RWPE2 (cell line): Measurements from ENCODE around the gene PSENEN.
A peak's percentile ranks its signal among the peaks of the same experiment; 100 is the strongest.

Experiments used
- ATAC-seq: fragments of 200-7000 bp; cut with Tn5 transposase; 3 replicates; pipeline ENCODE4 v1.9.1; 2021; ENCODE audit warnings: low read depth
- DNase-seq: peaks from one replicate; pipeline ENCODE4 v3.0.0-alpha.2; 2020; ENCODE audit warnings: low spot score
- H3K27ac ChIP-seq: fragments of 450-650 bp; 2 replicates; pipeline ENCODE4 v1.5.1; 2017; ENCODE audit warnings: mild to moderate bottlenecking; ENCODE audit not compliant: poor library complexity, severe bottlenecking
- H3K27me3 ChIP-seq: fragments of 250-450 bp; sonication (Bioruptor Pico); 2 replicates; pipeline ENCODE4 v1.5.1; 2021; ENCODE audit warnings: mild to moderate bottlenecking, moderate library complexity; ENCODE audit not compliant: insufficient read depth, poor library complexity, severe bottlenecking
- H3K36me3 ChIP-seq: fragments of 250-450 bp; sonication (Bioruptor Pico); 2 replicates; pipeline ENCODE4 v1.5.1; 2020; ENCODE audit warnings: low read depth, mild to moderate bottlenecking, moderate library complexity
- H3K4me1 ChIP-seq: fragments of 250-450 bp; sonication (Bioruptor Pico); 2 replicates; pipeline ENCODE4 v1.5.1; 2021; ENCODE audit warnings: mild to moderate bottlenecking, moderate library complexity; ENCODE audit not compliant: insufficient read depth, poor library complexity, severe bottlenecking
- H3K4me3 ChIP-seq: fragments of 250-450 bp; sonication (Bioruptor Pico); 2 replicates; pipeline ENCODE4 v1.5.1; 2021; ENCODE audit warnings: mild to moderate bottlenecking, moderate library complexity; ENCODE audit not compliant: severe bottlenecking
- H3K9me3 ChIP-seq: fragments of 250-450 bp; sonication (Bioruptor Pico); 2 replicates; pipeline ENCODE4 v1.5.1; 2021; ENCODE audit warnings: mild to moderate bottlenecking, moderate library complexity; ENCODE audit not compliant: severe bottlenecking
- TF ChIP-seq, protein P1 (sequence below): fragments of 450-650 bp; IDR thresholded peaks from one replicate; pipeline ENCODE4 v1.5.1; 2017; ENCODE audit warnings: mild to moderate bottlenecking, moderate library complexity; ENCODE audit not compliant: poor library complexity, severe bottlenecking

The PSENEN gene

DNA sequence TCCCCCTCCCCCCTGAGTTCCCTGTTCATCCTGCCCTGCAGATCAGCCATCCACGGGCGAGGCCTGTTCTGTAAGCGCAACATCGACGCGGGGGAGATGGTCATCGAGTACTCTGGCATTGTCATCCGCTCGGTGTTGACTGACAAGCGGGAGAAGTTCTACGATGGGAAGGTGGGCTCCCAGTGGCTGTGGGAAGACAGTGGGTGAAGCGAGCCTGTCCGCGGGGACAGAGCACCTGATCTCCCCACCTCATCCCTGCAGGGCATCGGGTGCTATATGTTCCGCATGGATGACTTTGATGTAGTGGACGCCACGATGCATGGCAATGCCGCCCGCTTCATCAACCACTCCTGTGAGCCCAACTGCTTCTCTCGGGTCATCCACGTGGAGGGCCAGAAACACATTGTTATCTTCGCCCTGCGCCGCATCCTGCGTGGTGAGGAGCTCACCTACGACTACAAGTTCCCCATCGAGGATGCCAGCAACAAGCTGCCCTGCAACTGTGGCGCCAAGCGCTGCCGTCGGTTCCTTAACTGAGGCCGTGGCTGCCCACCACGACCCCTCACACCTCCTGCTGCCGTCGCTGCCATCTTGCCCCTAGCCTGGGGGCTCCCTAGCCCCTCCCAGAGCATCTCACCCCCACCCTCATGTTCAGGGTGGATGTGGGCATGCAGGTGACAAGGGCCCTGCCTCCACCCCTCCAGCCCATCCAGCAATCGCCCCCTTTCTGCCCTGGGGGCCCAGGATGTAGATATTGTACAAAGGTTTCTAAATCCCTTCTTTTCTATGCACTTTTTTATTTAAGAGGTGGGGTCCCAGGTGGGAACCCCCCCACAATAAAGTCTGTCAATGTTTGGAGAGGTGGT is 7.2 kb upstream of the PSENEN start:
- TF ChIP-seq, protein P1, sequence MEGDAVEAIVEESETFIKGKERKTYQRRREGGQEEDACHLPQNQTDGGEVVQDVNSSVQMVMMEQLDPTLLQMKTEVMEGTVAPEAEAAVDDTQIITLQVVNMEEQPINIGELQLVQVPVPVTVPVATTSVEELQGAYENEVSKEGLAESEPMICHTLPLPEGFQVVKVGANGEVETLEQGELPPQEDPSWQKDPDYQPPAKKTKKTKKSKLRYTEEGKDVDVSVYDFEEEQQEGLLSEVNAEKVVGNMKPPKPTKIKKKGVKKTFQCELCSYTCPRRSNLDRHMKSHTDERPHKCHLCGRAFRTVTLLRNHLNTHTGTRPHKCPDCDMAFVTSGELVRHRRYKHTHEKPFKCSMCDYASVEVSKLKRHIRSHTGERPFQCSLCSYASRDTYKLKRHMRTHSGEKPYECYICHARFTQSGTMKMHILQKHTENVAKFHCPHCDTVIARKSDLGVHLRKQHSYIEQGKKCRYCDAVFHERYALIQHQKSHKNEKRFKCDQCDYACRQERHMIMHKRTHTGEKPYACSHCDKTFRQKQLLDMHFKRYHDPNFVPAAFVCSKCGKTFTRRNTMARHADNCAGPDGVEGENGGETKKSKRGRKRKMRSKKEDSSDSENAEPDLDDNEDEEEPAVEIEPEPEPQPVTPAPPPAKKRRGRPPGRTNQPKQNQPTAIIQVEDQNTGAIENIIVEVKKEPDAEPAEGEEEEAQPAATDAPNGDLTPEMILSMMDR = no peak
- H3K27ac ChIP-seq = no peak overlapping the region
- H3K4me1 ChIP-seq = no peaks in the 10 kb centered on the region
- no peak for DNase-seq
- peaks cover 49% of the 10 kb centered on the region for H3K36me3 ChIP-seq
- no peak for ATAC-seq
- H3K9me3 ChIP-seq = no peaks in the 10 kb centered on the region
- H3K27me3 ChIP-seq = no peaks in the 10 kb centered on the region
- no peak overlapping the region for H3K4me3 ChIP-seq

DNA sequence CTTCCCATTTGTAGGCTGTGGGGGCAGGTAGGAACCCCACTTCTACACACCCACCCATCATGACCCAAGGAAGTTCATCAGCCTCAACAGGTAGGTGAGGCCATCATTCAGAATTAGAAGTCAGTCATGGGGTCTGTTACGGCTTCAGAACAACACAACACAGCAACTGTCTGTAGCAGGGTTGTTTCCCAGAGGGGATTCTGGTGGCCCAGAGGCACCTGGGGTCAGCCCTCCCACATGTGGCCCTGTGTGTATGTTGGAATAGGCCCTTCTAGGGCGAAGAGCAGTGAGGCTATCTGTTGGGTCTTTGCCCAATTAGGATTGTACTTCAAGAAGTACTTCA is 6.6 kb upstream of the PSENEN start:
- TF ChIP-seq, protein P1 = no peak
- Histone ChIP-seq H3K36me3 (peaks cover 44% of the 10 kb centered on the region), H3K27me3 (no peaks in the 10 kb centered on the region), H3K4me1 (no peaks in the 10 kb centered on the region), H3K27ac (no peak overlapping the region), H3K4me3 (no peak overlapping the region), H3K9me3 (no peaks in the 10 kb centered on the region)
- ATAC-seq = no peak
- DNase-seq = no peak

DNA sequence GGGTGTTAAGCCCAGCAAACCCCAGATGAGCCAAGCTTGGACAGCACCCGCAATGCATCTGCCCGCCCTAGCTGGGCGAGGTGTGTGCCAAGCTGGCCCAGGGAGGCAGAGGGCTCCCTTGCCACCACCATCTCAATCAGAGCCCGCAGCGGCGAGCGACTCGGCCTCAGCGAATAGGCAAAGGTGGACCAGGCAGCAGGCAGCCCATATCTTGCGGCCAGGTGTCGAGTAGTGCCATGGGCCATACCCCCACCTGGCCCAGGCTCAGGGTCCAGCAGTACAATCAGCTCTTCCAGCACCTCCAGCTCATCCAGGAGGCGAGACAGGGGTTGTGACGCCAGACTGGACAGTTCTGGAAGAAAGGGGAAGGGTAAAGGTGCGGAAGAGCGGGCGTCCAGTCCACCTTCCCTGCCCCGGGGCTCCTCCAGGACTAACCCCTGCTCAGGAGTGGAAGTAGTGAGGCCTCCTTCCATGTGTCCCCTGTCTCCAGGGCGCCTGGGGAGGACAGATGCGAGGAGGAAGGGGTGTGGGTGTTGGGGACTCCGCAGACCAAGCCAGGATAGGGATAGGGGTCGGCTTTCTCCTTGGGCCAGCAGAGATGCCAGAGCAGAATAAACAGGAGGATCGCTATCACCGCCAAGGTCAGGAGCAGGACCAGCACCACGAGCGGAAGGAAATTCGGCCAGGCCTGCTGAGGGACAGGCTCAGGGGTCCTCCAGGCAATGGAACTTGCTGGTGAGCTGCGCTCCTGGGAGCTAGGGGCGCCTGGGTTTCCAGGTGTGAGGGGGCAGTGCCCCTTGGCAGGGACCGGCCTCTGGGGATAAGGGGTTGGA is 6.0 kb upstream of the PSENEN start:
- Histone ChIP-seq H3K9me3 (no peaks in the 10 kb centered on the region), H3K27ac (no peak overlapping the region), H3K27me3 (no peaks in the 10 kb centered on the region), H3K4me1 (no peaks in the 10 kb centered on the region), H3K36me3 (peaks cover 37% of the 10 kb centered on the region), H3K4me3 (peak overlapping the region; percentile 38)
- no peak for DNase-seq
- ATAC-seq = no peak
- TF ChIP-seq, protein P1 = no peak

DNA sequence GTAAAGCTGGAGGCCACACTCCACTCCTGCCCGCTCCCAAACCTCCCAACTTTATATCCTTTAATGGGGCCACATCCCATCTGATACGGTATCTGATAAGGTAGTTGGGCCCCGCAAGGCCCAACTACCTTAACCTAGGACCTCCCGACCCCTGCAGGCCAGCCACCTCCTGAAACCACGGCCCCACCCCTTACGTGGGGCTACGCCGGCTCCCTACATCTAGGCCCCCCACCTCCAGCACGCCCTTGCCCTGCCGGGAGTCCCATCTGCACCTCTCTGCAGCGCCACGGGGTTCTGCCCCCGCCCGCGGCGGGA is 5.4 kb upstream of the PSENEN start:
- H3K4me1 ChIP-seq = no peaks in the 10 kb centered on the region
- H3K27ac ChIP-seq = no peak overlapping the region

More for the DNA sequence above, 5.4 kb upstream of the PSENEN start:
- no peaks in the 10 kb centered on the region for H3K9me3 ChIP-seq
- peak; percentile 8; the same call in 1 of the 3 replicates for ATAC-seq
- peak overlapping the region; percentile 38 for H3K4me3 ChIP-seq
- H3K36me3 ChIP-seq = peaks cover 34% of the 10 kb centered on the region
- no peak for DNase-seq
- H3K27me3 ChIP-seq = no peaks in the 10 kb centered on the region
- TF ChIP-seq, protein P1 = no peak
